ENCODE data around the gene GSG1L.
"Not testable (repeated sequence)": the region's sequence is repeated elsewhere in the genome, so short reads cannot be mapped to it uniquely, and the experiment has no call there.

GSG1L gene

GRCh38 chr16:27960619-27961295 lies 102.8 kb downstream of the GSG1L start:
- H3K27me3 Mint-ChIP-seq = peaks cover 23% of the 10 kb centered on the region
- no peak overlapping the region for H3K4me3 Mint-ChIP-seq
- no peaks in the 10 kb centered on the region for H3K4me1 Mint-ChIP-seq (ENCODE audit: low read depth)

GRCh38 chr16:27959914-27960313 lies 103.6 kb downstream of the GSG1L start:
- DNase-seq = no peak
- Mint-ChIP-seq H3K27me3 (peaks cover 23% of the 10 kb centered on the region), H3K9me3 (peaks cover 19% of the 10 kb centered on the region), H3K4me1 (ENCODE audit: low read depth) (no peaks in the 10 kb centered on the region), H3K27ac (no peak overlapping the region), H3K36me3 (ENCODE audit: low read depth) (no peaks in the 10 kb centered on the region), H3K4me3 (no peak overlapping the region)

More at GRCh38 chr16:27960619-27961295, 102.8 kb downstream of the GSG1L start:
- no peak for DNase-seq
- H3K27ac Mint-ChIP-seq = no peak overlapping the region
- no peaks in the 10 kb centered on the region for H3K36me3 Mint-ChIP-seq (ENCODE audit: low read depth)
- peaks cover 11% of the 10 kb centered on the region for H3K9me3 Mint-ChIP-seq

DNA sequence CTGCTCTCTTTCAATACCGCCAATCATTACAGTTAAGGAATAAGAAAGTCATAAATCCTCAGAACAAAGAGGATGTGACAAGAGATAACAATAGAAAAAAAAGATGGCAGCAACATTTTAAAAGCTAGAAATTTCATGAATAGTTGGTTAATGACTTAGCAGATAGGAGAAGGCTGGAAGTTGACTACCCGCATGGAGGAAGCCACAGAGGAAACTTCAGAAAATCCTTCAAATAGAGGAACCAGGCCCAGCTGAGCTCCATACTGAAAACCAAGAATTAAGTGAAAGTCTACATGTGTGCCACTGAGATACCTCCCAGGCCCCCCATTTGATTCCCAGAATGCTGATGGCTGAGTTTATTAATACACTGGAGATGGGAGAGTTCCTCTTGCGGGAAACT lies 109.3 kb downstream of the GSG1L start:
- Mint-ChIP-seq H3K27me3 (peaks cover 45% of the 10 kb centered on the region), H3K27ac (no peak overlapping the region), H3K9me3 (peaks cover 21% of the 10 kb centered on the region), H3K36me3 (ENCODE audit: low read depth) (no peaks in the 10 kb centered on the region), H3K4me1 (ENCODE audit: low read depth) (no peaks in the 10 kb centered on the region), H3K4me3 (no peak overlapping the region)
- DNase-seq = no peak

DNA sequence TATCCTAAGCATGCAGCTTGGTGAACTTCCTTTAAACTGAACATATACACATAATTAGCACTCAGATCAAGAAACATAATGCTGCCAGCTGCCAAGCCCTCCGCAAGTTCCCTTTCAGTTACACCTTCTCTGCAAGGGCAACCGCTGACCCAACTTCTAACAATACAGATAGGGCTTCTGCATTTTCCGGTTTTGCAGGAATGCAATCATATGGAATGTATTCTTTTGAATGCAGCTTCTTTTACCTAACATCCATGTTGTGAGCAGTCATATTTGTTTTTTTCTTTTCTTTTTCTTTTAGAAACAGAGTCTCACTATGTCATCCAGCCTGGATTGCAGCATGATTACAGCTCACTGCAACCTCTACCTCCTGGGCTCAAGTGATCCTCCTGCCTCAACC lies 110.7 kb downstream of the GSG1L start:
- Mint-ChIP-seq H3K36me3 (ENCODE audit: low read depth) (no peaks in the 10 kb centered on the region), H3K9me3 (peaks cover 21% of the 10 kb centered on the region), H3K4me3 (no peak overlapping the region), H3K4me1 (ENCODE audit: low read depth) (no peaks in the 10 kb centered on the region), H3K27ac (no peak overlapping the region), H3K27me3 (peaks cover 45% of the 10 kb centered on the region)
- no peak for DNase-seq

- peaks cover 42% of the 10 kb centered on the region for H3K27me3 Mint-ChIP-seq
- H3K9me3 Mint-ChIP-seq = peaks cover 12% of the 10 kb centered on the region
- H3K36me3 Mint-ChIP-seq (ENCODE audit: low read depth) = no peaks in the 10 kb centered on the region
- no peak overlapping the region for H3K4me3 Mint-ChIP-seq
- no peak for DNase-seq
- H3K4me1 Mint-ChIP-seq (ENCODE audit: low read depth) = no peaks in the 10 kb centered on the region
- H3K27ac Mint-ChIP-seq = no peak overlapping the region
These were observed 111.9 kb downstream of the GSG1L start for GRCh38 chr16:27951489-27952120.

GRCh38 chr16:27950206-27950887 lies 113.2 kb downstream of the GSG1L start:
- Mint-ChIP-seq H3K4me1 (ENCODE audit: low read depth) (no peaks in the 10 kb centered on the region), H3K36me3 (ENCODE audit: low read depth) (no peaks in the 10 kb centered on the region), H3K27ac (no peak overlapping the region), H3K27me3 (peaks cover 41% of the 10 kb centered on the region), H3K4me3 (no peak overlapping the region), H3K9me3 (peaks cover 6% of the 10 kb centered on the region)
- DNase-seq = no peak

DNA sequence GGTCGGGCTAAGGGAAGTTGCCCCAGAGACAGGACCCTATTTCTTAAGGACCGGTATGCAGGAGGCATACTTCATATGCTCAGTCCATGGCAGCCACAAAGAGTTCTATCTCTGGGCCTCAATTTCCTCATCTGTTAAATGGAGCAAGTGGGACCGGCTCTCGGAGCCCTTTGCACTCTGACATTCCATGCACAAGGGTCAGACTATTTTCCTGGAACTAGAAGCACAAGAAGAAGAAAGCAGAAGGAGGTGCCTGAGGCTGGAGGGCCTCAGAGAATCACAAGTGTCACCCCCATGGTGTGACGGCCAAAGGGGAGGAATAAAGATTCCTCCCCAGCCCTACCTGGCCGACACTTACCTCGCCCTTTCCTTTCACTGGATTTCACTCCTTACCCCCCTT lies 115.8 kb downstream of the GSG1L start:
- no peaks in the 10 kb centered on the region for H3K9me3 Mint-ChIP-seq
- no peak for DNase-seq
- H3K36me3 Mint-ChIP-seq (ENCODE audit: low read depth) = no peaks in the 10 kb centered on the region
- H3K27me3 Mint-ChIP-seq = peaks cover 35% of the 10 kb centered on the region
- H3K4me3 Mint-ChIP-seq = no peak overlapping the region
- no peak overlapping the region for H3K27ac Mint-ChIP-seq
- H3K4me1 Mint-ChIP-seq (ENCODE audit: low read depth) = no peaks in the 10 kb centered on the region

GRCh38 chr16:27945233-27945973 lies 118.1 kb downstream of the GSG1L start:
- no peak overlapping the region for H3K27ac Mint-ChIP-seq
- no peak for DNase-seq
- no peak overlapping the region for H3K4me3 Mint-ChIP-seq
- H3K4me1 Mint-ChIP-seq (ENCODE audit: low read depth) = no peaks in the 10 kb centered on the region
- H3K27me3 Mint-ChIP-seq = peaks cover 20% of the 10 kb centered on the region
- H3K9me3 Mint-ChIP-seq = no peaks in the 10 kb centered on the region
- H3K36me3 Mint-ChIP-seq (ENCODE audit: low read depth) = no peaks in the 10 kb centered on the region

- H3K9me3 Mint-ChIP-seq = no peaks in the 10 kb centered on the region
- no peaks in the 10 kb centered on the region for H3K36me3 Mint-ChIP-seq (ENCODE audit: low read depth)
- no peak overlapping the region for H3K27ac Mint-ChIP-seq
- no peak overlapping the region for H3K4me3 Mint-ChIP-seq
- H3K4me1 Mint-ChIP-seq (ENCODE audit: low read depth) = no peaks in the 10 kb centered on the region
- no peak for DNase-seq
- peaks cover 27% of the 10 kb centered on the region for H3K27me3 Mint-ChIP-seq
These were observed 119.7 kb downstream of the GSG1L start for GRCh38 chr16:27943766-27944165.

- H3K4me1 Mint-ChIP-seq (ENCODE audit: low read depth); H3K27ac Mint-ChIP-seq: not testable (repeated sequence)
- H3K27me3 Mint-ChIP-seq = peaks cover 39% of the 10 kb centered on the region
These were observed 121.4 kb downstream of the GSG1L start for GRCh38 chr16:27942071-27942470.

DNA sequence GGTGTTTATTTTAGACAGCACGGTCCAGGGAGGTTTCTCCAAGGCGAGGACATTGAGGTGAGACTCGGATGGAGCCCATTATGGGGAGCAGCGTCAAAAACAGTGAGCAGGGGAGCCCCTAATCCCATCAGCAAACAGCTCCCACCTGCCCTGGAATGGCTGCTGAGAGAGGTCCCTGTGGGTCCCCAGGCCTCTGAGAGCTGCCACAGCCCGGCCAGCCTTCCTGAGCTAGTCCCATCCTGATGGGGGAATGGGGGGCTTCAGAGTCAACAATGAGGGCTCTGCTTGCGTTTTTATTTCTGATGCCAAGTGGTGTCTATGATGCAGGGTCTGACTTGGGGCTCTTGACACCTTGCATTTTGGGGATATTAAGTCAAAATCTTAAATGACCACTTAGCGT lies 128.4 kb downstream of the GSG1L start:
- no peak for DNase-seq
- Mint-ChIP-seq H3K9me3 (no peaks in the 10 kb centered on the region), H3K27ac (no peak overlapping the region), H3K4me3 (no peak overlapping the region), H3K36me3 (ENCODE audit: low read depth) (no peaks in the 10 kb centered on the region), H3K27me3 (peaks cover 46% of the 10 kb centered on the region), H3K4me1 (ENCODE audit: low read depth) (no peaks in the 10 kb centered on the region)

More at GRCh38 chr16:27942071-27942470, 121.4 kb downstream of the GSG1L start:
- H3K4me3 Mint-ChIP-seq; H3K9me3 Mint-ChIP-seq; DNase-seq; H3K36me3 Mint-ChIP-seq (ENCODE audit: low read depth): not testable (repeated sequence)

- Mint-ChIP-seq H3K4me1 (ENCODE audit: low read depth) (no peaks in the 10 kb centered on the region), H3K4me3 (no peak overlapping the region), H3K27ac (no peak overlapping the region), H3K9me3 (no peaks in the 10 kb centered on the region), H3K27me3 (peaks cover 38% of the 10 kb centered on the region), H3K36me3 (ENCODE audit: low read depth) (no peaks in the 10 kb centered on the region)
- DNase-seq = no peak
These were observed 130.9 kb downstream of the GSG1L start for GRCh38 chr16:27932542-27933135.

DNA sequence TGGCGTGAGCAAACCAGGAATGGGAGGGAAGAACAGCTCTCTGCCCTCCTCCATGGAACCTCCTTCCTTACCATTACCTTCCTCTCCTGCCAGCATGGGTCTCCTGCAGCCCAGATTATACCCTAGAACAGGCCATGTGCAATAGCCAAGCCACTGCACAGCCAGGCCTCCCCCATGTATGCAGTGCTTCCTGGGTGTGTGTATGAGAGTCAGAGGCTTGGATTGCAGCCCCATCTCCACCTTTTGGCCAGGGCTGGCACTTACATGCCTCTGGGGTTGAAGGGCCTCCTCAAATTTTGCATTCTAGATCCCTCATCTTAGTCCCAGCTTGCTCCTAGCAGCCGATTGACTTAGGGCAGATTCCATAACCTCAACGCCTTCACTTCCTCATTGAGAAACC lies 133.7 kb downstream of the GSG1L start:
- no peaks in the 10 kb centered on the region for H3K9me3 Mint-ChIP-seq
- no peaks in the 10 kb centered on the region for H3K4me1 Mint-ChIP-seq (ENCODE audit: low read depth)
- H3K36me3 Mint-ChIP-seq (ENCODE audit: low read depth) = no peaks in the 10 kb centered on the region
- H3K27ac Mint-ChIP-seq = no peak overlapping the region
- peaks cover 37% of the 10 kb centered on the region for H3K27me3 Mint-ChIP-seq
- H3K4me3 Mint-ChIP-seq = no peak overlapping the region
- no peak for DNase-seq

- Mint-ChIP-seq H3K27me3 (peaks cover 30% of the 10 kb centered on the region), H3K36me3 (ENCODE audit: low read depth) (no peaks in the 10 kb centered on the region), H3K9me3 (no peaks in the 10 kb centered on the region), H3K27ac (no peak overlapping the region), H3K4me1 (ENCODE audit: low read depth) (no peaks in the 10 kb centered on the region), H3K4me3 (no peak overlapping the region)
- no peak for DNase-seq
These were observed 135.0 kb downstream of the GSG1L start for GRCh38 chr16:27928542-27928941.
